AG09319 (cell line): ENCODE results near the gene CAB39L.

Experiments used
- DNase-seq: peaks from one replicate; pipeline ENCODE4 v3.0.0-alpha.2; 2010; ENCODE audit warnings: low read depth; ENCODE audit errors: extremely low read depth
- CTCF ChIP-seq: IDR thresholded peaks from 2 replicates; pipeline ENCODE4 v1.5.1; 2011; ENCODE audit warnings: low read depth, mild to moderate bottlenecking, inconsistent platforms, low read length, moderate library complexity

Gene CAB39L

GRCh38 chr13:49368688-49369087 lies 75.2 kb downstream of the CAB39L start:
- DNase-seq = no peak
- no peak for TF ChIP-seq CTCF

- no peak for TF ChIP-seq CTCF
- no peak for DNase-seq
These were observed 76.0 kb downstream of the CAB39L start for GRCh38 chr13:49367640-49368422.

- TF ChIP-seq CTCF = no peak
- peak; percentile 46 for DNase-seq
These were observed 77.0 kb downstream of the CAB39L start for GRCh38 chr13:49366841-49367240.

- TF ChIP-seq CTCF = no peak
- no peak for DNase-seq
These were observed 86.2 kb downstream of the CAB39L start for GRCh38 chr13:49357694-49358093.

GRCh38 chr13:49356223-49356622 lies 87.6 kb downstream of the CAB39L start:
- DNase-seq = peak; percentile 77

GRCh38 chr13:49354719-49355118 lies 89.1 kb downstream of the CAB39L start:
- peak; percentile 54 for DNase-seq
- TF ChIP-seq CTCF = no peak

More at GRCh38 chr13:49356223-49356622, 87.6 kb downstream of the CAB39L start:
- no peak for TF ChIP-seq CTCF

- no peak for TF ChIP-seq CTCF
- no peak for DNase-seq
These were observed 90.0 kb downstream of the CAB39L start for GRCh38 chr13:49353908-49354307.
